ENCODE results near the gene ENOX2.

DNA sequence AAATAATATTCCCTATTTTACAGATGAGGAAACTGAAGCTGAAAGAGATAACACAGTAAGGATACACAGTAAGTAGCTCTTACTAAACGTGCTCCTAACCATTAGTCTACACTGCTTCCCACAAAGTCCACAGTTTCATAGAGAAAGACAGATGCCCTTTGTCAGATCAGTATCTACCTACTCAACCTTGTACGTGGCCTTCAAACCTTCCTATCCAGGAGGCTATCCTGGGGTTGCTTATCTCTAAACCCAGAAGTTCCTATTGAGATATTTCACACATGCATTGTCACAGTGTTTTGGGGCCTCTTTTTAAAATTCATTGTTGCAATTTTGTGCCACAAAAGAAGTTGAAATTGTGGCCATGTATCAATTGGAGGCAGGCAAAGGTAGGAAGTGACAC lies 208.0 kb downstream of the ENOX2 start:
- no peak for TF ChIP-seq POLR2A (IDR thresholded peaks at IDR 0.05; ENCODE audit: insufficient read depth in 1 of 2, low read depth in 2 of 2, low read length in 2 of 2)
- TF ChIP-seq, protein P1, sequence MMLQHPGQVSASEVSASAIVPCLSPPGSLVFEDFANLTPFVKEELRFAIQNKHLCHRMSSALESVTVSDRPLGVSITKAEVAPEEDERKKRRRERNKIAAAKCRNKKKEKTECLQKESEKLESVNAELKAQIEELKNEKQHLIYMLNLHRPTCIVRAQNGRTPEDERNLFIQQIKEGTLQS (CRISPR knock-in tag; IDR thresholded peaks at IDR 0.05), result no peak
- TF ChIP-seq CEBPB (IDR thresholded peaks at IDR 0.05; ENCODE audit: borderline replicate concordance, low read depth, low read length), result no peak
- TF ChIP-seq, protein P2, sequence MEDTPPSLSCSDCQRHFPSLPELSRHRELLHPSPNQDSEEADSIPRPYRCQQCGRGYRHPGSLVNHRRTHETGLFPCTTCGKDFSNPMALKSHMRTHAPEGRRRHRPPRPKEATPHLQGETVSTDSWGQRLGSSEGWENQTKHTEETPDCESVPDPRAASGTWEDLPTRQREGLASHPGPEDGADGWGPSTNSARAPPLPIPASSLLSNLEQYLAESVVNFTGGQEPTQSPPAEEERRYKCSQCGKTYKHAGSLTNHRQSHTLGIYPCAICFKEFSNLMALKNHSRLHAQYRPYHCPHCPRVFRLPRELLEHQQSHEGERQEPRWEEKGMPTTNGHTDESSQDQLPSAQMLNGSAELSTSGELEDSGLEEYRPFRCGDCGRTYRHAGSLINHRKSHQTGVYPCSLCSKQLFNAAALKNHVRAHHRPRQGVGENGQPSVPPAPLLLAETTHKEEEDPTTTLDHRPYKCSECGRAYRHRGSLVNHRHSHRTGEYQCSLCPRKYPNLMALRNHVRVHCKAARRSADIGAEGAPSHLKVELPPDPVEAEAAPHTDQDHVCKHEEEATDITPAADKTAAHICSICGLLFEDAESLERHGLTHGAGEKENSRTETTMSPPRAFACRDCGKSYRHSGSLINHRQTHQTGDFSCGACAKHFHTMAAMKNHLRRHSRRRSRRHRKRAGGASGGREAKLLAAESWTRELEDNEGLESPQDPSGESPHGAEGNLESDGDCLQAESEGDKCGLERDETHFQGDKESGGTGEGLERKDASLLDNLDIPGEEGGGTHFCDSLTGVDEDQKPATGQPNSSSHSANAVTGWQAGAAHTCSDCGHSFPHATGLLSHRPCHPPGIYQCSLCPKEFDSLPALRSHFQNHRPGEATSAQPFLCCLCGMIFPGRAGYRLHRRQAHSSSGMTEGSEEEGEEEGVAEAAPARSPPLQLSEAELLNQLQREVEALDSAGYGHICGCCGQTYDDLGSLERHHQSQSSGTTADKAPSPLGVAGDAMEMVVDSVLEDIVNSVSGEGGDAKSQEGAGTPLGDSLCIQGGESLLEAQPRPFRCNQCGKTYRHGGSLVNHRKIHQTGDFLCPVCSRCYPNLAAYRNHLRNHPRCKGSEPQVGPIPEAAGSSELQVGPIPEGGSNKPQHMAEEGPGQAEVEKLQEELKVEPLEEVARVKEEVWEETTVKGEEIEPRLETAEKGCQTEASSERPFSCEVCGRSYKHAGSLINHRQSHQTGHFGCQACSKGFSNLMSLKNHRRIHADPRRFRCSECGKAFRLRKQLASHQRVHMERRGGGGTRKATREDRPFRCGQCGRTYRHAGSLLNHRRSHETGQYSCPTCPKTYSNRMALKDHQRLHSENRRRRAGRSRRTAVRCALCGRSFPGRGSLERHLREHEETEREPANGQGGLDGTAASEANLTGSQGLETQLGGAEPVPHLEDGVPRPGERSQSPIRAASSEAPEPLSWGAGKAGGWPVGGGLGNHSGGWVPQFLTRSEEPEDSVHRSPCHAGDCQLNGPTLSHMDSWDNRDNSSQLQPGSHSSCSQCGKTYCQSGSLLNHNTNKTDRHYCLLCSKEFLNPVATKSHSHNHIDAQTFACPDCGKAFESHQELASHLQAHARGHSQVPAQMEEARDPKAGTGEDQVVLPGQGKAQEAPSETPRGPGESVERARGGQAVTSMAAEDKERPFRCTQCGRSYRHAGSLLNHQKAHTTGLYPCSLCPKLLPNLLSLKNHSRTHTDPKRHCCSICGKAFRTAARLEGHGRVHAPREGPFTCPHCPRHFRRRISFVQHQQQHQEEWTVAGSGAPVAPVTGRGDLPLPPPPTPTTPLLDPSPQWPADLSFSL (CRISPR knock-in tag; IDR thresholded peaks at IDR 0.05), result no peak
- TF ChIP-seq ZNF33A (CRISPR knock-in tag; IDR thresholded peaks at IDR 0.05; ENCODE audit: borderline replicate concordance), result no peak
- TF ChIP-seq MYNN (CRISPR knock-in tag; IDR thresholded peaks at IDR 0.05; ENCODE audit: low read depth), result no peak

All from HepG2 (cell line).